Neural cell (in vitro differentiated cells): Measurements from ENCODE around the gene IRX3. TPM values are rescaled to one million over a fixed set of nuclear protein-coding genes. Genes with fewer than 3 reads are reported as not detected.

Experiments
- H2AFZ ChIP-seq: fragments of 200-600, 300-800 bp; sonication (generic), shearing (Covaris generic); 2 replicates; pipeline ENCODE4 v1.6.0; 2014; ENCODE audit warnings: low read depth, mild to moderate bottlenecking, antibody characterized with exemption, low read length, moderate library complexity
- H3F3A ChIP-seq: fragments of 200-600 bp; shearing (Covaris generic); 2 replicates; pipeline ENCODE4 v1.6.1; 2016; ENCODE audit warnings: mild to moderate bottlenecking, moderate library complexity, mixed read lengths, antibody characterized with exemption, low read length; ENCODE audit not compliant: insufficient read depth, poor library complexity, severe bottlenecking
- H3K27ac ChIP-seq: fragments of 200-600, 300-800 bp; sonication (generic), shearing (Covaris generic); 2 replicates; pipeline ENCODE4 v1.5.1; 2014; ENCODE audit warnings: mild to moderate bottlenecking, low read length, moderate library complexity
- H3K27me3 ChIP-seq: fragments of 300-800, 200-600 bp; sonication (generic), shearing (Covaris generic); 2 replicates; pipeline ENCODE4 v1.6.0; 2014; ENCODE audit warnings: mild to moderate bottlenecking, low read depth, low read length, moderate library complexity; ENCODE audit not compliant: insufficient read depth
- H3K36me3 ChIP-seq: fragments of 300-800, 200-600 bp; sonication (generic), shearing (Covaris generic); 2 replicates; pipeline ENCODE4 v1.5.1; 2014; ENCODE audit warnings: mild to moderate bottlenecking, antibody characterized with exemption, low read length, moderate library complexity; ENCODE audit not compliant: insufficient read depth
- H3K4me2 ChIP-seq: fragments of 300-800, 200-600 bp; sonication (generic), shearing (Covaris generic); 2 replicates; pipeline ENCODE4 v1.6.0; 2014; ENCODE audit warnings: mild to moderate bottlenecking, low read length
- H3K4me3 ChIP-seq: fragments of 300-800, 200-600 bp; sonication (generic), shearing (Covaris generic); 2 replicates; pipeline ENCODE4 v1.5.1; 2014; ENCODE audit warnings: mild to moderate bottlenecking, low read length, moderate library complexity
- H3K79me2 ChIP-seq: fragments of 200-600 bp; shearing (Covaris generic); replicated peaks from 2 replicates; pipeline ENCODE4 v1.6.0; 2014; ENCODE audit warnings: mild to moderate bottlenecking, low read length, moderate library complexity; ENCODE audit not compliant: insufficient read depth
- H3K9ac ChIP-seq: fragments of 300-800, 200-600 bp; sonication (generic), shearing (Covaris generic); 2 replicates; pipeline ENCODE4 v1.6.1; 2016; ENCODE audit warnings: mild to moderate bottlenecking, low read length, mixed read lengths
- H3K9me2 ChIP-seq: fragments of 200-600 bp; shearing (Covaris generic); 2 replicates; pipeline ENCODE4 v1.6.1; 2016; ENCODE audit warnings: mild to moderate bottlenecking, low read length, mixed read lengths; ENCODE audit not compliant: insufficient read depth
- H3K9me3 ChIP-seq: fragments of 200-600, 300-800 bp; sonication (generic), shearing (Covaris generic); 2 replicates; pipeline ENCODE4 v1.6.1; 2016; ENCODE audit warnings: mild to moderate bottlenecking, mixed run types, low read length, moderate library complexity, mixed read lengths
- H4K20me1 ChIP-seq: fragments of 200-600 bp; shearing (Covaris generic); 2 replicates; pipeline ENCODE4 v1.6.1; 2016; ENCODE audit warnings: mild to moderate bottlenecking, mixed run types; ENCODE audit not compliant: insufficient read depth
- CTCF ChIP-seq: fragments of 450-650 bp; IDR thresholded peaks from 2 replicates; pipeline ENCODE4 v1.5.1; 2014; ENCODE audit warnings: antibody characterized with exemption, mild to moderate bottlenecking, moderate library complexity; ENCODE audit not compliant: poor library complexity, severe bottlenecking
- EP300 ChIP-seq: fragments of 450-650 bp; conservative IDR thresholded peaks from 2 replicates; pipeline ENCODE4 v1.6.1; 2014; ENCODE audit warnings: antibody characterized with exemption, mild to moderate bottlenecking, moderate library complexity; ENCODE audit not compliant: poor library complexity, severe bottlenecking
- EZH2 ChIP-seq: fragments of 200-600, 300-800 bp; shearing (Covaris generic), sonication (generic); IDR thresholded peaks from 2 replicates; pipeline ENCODE4 v1.6.1; 2014; ENCODE audit warnings: antibody characterized with exemption, low read length, borderline replicate concordance, mild to moderate bottlenecking; ENCODE audit not compliant: insufficient read depth, poor library complexity, severe bottlenecking
- MXI1 ChIP-seq: fragments of 450-650 bp; conservative IDR thresholded peaks from 2 replicates; pipeline ENCODE4 v1.6.1; 2014; ENCODE audit warnings: antibody characterized with exemption, mild to moderate bottlenecking; ENCODE audit not compliant: poor library complexity, severe bottlenecking
- POLR2AphosphoS5 ChIP-seq: IDR thresholded peaks from 2 replicates; pipeline ENCODE4 v1.6.1; 2012
- RAD21 ChIP-seq: fragments of 450-650 bp; conservative IDR thresholded peaks from 2 replicates; pipeline ENCODE4 v1.6.1; 2014; ENCODE audit warnings: antibody characterized with exemption, mild to moderate bottlenecking, moderate library complexity
- REST ChIP-seq: IDR thresholded peaks from 2 replicates; pipeline ENCODE4 v1.6.1; 2012; ENCODE audit warnings: borderline replicate concordance
- SMC3 ChIP-seq: fragments of 450-650 bp; conservative IDR thresholded peaks from 2 replicates; pipeline ENCODE4 v1.6.1; 2014; ENCODE audit warnings: antibody characterized with exemption, mild to moderate bottlenecking, moderate library complexity; ENCODE audit not compliant: poor library complexity
- TAF1 ChIP-seq: IDR thresholded peaks from 2 replicates; pipeline ENCODE4 v1.6.1; 2012; ENCODE audit warnings: low read depth
- polyA plus RNA-seq: library from polyadenylated mRNA; depleted of rRNA; stranded (reverse); fragments of >200 nt; gene quantifications from 2 replicates; pipeline ENCODE4 v1.2.3, GENCODE V29; 2014

The IRX3 gene
- polyA plus RNA-seq, 1 donor from 2014 or later: not detected

- no peaks in the 10 kb centered on the region for H4K20me1 ChIP-seq
- no peaks in the 10 kb centered on the region for H3K9me3 ChIP-seq
- no peaks in the 10 kb centered on the region for H3K79me2 ChIP-seq
- H3K27ac ChIP-seq: no peak overlapping the region
- no peak overlapping the region for H3K9ac ChIP-seq
- no peak overlapping the region for H3K4me2 ChIP-seq
- no peak for TF ChIP-seq CTCF
- TF ChIP-seq EP300: no peak
- TF ChIP-seq REST: no peak
- no peak for TF ChIP-seq MXI1
- TF ChIP-seq TAF1: no peak
- TF ChIP-seq SMC3: no peak
- TF ChIP-seq POLR2AphosphoS5: no peak
- no peak for TF ChIP-seq EZH2
- TF ChIP-seq RAD21: no peak
- no peaks in the 10 kb centered on the region for H3K9me2 ChIP-seq
- no peaks in the 10 kb centered on the region for H3K36me3 ChIP-seq
- H2AFZ ChIP-seq: no peak overlapping the region
- H3K27me3 ChIP-seq: no peaks in the 10 kb centered on the region
- H3F3A ChIP-seq: no peaks in the 10 kb centered on the region
- no peak overlapping the region for H3K4me3 ChIP-seq
Observed at GRCh38 chr16:54242199-54242598, 44.4 kb downstream of the IRX3 start.

- Histone ChIP-seq H3K9me3 (no peaks in the 10 kb centered on the region), H3K36me3 (no peaks in the 10 kb centered on the region), H4K20me1 (no peaks in the 10 kb centered on the region), H3K9me2 (no peaks in the 10 kb centered on the region), H3K27ac (no peak overlapping the region), H2AFZ (no peak overlapping the region), H3K4me2 (no peak overlapping the region), H3K4me3 (no peak overlapping the region), H3K9ac (no peak overlapping the region), H3K79me2 (no peaks in the 10 kb centered on the region), H3F3A (no peaks in the 10 kb centered on the region), H3K27me3 (no peaks in the 10 kb centered on the region)
- TF ChIP-seq CTCF (no peak), EZH2 (no peak), MXI1 (no peak), TAF1 (no peak), EP300 (no peak), SMC3 (no peak), POLR2AphosphoS5 (no peak), REST (no peak), RAD21 (no peak)
Observed at GRCh38 chr16:54241525-54241924, 45.1 kb downstream of the IRX3 start.
